HG03064 (cell line): ENCODE measurements around the gene MACF1.

Source experiments
- ATAC-seq: cut with Tn5 transposase; IDR thresholded peaks from one replicate; pipeline ENCODE4 v1.9.1; 2021; ENCODE audit warnings: low read depth; ENCODE audit not compliant: unreplicated experiment

MACF1 gene

DNA sequence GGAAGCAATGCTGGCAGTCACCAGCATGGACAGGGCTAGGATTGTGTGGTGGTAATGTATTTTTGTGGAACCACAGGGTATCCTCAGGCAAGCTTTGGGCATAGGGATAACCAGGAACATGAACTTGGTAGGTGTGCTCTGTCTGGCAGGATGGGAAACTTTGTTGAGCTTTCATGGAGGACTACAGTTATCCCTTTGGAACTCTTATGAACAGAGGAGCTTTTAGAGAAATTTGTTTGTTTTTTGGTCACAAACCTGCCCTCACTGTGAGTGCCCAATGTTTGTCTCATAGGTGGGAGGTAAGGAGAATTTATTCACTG lies 54.4 kb downstream of the MACF1 start:
- no peak for ATAC-seq

DNA sequence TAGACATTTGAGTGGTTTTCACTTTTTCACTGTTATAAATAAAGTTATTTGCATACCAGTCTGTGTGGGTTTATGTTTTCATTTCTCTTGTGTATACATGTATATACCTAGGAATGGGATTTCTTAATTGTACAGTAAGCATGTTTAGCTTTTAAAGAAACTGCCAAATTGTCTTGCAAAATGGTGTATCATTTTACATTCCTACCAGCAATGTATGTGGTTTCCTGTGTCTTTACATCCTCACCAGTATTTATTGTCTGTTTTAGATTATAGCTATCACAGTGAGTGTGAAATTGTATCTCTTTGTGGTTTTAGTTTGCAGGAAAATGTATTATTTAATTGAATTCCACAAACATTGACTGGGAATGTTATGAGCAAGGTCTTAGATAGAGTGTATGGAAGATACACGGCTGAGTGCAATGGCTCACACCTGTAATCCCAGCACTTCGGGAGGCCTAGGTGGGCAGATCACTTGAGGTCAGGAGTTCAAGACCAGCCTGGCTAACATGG lies 57.3 kb downstream of the MACF1 start:
- no peak for ATAC-seq

DNA sequence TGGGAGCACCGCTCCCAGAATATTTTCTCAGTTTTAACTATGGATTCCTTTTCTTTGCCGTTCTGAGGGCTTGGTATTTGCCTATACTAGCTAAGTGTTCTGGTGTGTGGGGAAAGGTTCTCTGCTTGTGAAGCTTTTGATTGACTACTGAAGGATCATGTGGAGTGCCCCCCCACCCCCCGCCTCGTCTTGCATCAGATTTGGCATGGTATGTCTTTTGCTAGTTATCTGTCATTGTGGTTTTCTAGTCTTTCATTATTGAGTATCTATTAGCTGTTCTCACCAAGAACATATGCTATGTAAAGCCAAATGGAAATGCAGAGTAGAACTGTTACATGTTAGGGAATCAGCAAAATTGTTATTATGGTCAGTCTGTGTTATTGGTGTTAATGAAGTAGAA lies 58.3 kb downstream of the MACF1 start:
- ATAC-seq: no peak

DNA sequence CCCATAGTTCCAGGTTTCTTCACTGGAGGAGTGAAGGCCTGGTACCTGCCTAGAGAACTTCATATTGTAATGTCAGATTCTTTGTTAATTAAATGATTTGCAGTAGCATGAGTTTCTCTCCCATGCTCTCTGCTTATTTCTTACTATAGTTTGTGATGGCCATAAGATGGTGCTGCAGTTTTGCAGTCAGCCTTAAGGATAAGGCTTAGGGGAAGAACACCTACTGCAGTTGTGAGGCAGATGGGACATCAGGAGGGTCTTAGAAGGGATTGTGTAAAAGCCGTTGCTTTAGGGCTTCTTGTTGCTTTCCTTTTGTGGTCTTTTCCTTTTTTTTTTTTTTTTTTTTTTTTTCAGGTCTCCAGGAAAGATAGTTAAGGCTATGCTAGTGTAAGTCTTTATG lies 61.8 kb downstream of the MACF1 start:
- no peak for ATAC-seq

DNA sequence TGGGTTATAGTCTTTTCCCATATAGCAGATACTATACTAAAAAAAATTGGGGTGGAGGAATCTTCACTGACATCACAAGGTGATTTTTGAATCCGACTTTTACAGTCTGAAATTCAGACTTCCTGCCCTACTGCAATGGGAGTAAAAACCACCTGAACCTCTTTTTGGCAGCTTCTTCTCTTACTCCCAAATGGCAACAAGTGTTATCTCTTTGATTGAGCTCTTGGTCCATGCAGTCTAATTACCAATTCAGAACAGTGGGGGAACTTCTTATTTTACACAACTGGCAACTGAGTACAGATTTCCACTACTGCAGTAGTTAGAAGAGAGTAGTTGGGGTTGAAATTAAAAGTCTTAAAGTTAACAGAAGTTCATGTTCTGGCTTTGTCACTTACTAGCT lies 62.3 kb downstream of the MACF1 start:
- no peak for ATAC-seq

DNA sequence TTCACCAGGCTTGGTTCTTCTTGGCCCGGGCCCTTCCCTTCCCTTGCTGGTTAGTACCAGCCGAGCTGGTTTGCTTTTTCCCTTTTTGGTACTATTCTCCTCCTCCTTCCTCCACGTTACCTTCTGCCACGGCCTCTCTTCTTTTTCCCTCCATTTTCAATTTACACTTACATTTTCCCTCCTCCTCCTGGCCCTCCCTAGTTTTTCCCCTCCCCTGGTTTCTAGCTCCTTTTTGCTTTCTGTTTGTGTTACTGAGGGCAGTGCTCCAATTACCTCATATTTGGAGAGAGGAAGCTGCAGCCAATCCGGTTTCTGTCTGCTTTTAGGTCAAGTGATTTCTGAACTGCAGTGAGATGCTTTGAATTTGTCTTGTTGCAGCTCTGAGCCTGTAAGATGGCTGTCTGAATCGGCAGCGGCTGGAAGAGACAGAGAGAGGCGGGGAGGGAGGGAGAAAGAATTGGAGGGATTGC lies 63.7 kb downstream of the MACF1 start:
- no peak for ATAC-seq

DNA sequence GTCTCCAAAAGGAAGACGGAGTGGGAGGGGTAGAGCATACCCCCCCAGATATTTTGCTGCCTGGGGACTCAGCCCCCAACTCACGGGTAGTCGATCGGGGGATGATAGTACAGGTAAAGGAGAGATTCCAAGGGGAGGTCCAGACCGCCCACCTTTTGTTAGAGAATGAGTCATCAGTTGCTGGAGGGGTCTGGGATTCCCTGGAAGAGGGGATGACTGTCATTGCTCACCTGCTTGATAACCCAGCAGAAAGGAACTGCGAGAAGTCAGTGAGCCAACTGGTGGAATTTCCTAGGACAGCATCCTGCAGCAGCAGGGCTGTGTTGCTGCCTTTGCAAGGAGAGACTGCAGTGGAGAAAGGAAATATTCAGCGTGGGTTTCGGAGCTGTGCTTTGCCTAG lies 64.4 kb downstream of the MACF1 start:
- ATAC-seq: no peak

DNA sequence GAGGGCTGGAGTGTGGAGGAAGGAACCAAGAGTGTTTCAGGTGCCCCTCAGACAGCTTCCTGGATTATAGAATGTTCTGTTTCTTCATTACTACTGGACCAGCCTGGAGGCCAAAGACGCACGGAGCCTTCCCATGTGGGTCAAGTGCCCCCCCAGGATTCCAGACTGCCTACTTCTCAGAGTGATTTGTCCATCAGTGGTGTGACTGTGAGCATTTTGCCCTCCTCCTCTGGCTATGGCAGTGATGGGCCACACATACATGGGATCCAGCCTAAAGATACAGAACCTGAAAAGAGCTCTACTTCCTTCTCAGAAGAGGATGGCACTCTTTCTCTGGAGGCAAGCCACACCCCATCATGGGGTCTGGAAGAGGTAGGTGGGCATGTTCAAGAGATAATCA lies 64.9 kb downstream of the MACF1 start:
- ATAC-seq: peak; percentile 8

DNA sequence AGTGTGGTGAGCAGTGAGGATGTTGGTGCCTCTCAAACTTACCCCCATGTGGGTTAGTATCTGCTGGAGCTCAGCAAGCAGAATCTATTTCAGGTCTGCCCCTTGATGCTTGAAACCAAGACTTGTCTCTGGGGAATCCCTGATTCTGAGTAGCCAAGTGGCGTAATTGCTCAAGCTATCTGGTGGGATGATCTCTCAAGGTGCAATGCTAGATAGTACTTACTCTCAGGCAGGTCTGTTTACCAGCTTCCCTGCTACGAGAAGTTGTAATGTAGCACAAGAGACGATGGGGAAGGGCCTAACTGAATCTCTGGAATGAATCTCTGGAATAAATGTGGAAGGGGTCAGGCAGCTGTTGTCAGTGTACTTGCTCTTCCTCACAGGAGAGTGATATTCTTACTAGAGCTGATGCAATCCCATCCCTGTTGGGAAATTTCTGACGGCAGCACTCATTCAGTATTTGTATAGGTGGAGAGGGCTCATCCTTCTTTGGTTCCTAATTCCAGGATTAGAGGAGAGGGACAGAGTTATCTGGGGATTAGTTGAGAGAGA lies 65.4 kb downstream of the MACF1 start:
- peak; percentile 63 for ATAC-seq

DNA sequence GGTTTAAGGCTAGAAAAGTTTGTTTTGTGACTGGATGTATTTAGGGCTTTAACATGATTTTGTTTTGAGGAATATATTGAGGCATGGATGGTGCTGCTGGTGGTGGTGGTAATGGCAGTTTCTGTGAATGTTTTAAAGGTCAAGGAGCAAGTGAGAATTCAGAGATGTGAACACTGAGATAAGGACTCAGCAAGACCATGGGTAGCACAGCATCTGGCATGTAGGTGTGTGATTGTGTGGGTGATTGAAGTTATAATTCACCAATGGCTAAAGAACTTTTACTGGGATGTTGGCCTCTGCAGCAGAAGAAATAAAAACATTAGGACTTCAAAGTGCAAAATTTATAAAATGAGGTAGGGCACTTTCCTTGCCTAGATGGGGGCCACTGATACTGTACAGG lies 65.9 kb downstream of the MACF1 start:
- no peak for ATAC-seq

DNA sequence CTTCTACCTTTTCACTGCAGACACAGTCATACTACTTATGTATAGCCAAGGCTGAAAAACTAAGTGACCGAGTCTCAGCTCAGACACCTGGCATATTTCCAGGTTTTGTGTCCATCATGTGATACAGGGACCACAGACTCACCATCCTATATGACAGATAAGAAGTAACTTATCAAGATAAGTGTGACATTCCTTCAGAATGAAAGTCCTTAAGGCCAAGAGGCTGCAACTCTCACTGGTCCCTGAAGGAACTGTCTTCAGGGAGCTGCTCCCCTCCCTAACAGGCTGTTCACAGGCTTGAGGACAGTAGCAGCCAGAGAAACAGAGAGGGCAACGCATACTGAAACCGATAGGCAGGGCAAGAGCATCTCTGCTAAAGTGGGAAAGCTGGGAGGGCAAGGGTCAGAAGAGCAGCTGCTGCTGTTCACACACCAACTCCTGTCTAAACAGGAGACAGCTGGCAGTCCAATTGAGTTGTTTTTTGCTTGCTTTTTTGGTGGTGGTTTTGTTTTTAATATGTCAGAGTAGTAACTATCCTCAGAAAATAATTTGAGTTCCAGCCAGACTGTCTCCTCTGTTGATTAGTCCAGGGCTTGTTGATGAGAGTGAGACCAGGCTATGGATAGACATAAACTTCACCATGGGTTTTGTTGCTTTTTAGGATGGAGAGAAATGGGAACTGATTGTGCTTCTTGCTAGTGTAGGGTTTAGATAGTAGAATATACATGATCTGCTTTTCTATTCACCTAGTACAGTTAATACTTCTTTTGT lies 67.7 kb downstream of the MACF1 start:
- peak; percentile 55 for ATAC-seq

DNA sequence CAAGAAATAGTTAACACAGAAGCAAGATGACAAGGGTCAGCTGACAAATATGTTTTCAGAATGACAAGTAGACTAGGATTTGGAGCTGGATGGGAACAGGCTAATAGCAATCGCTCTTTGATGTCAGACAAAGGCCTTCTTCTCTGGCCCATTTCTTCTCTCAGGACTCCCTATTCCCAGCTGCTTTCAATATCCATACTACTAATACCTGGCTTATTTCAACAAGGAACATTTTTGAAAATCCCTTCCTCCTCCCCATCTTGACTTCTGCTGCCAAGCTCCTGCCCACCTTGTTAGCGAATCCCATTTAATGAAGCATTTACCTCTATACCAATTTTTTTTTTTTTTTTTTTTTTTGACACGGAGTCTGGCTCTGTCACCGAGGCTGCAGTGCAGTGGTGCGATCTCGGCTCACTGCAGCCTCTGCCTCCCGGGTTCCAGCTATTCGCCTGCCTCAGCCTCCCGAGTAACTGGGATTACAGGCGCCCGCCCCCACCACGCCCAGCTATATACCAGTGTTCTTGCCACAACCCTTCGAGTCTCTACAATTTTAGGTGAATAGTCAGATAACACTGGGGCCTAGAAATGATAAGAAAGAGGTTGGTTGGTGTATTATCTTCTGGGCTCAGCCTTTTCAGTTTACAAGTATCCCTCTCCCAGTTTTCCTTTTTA lies 68.4 kb downstream of the MACF1 start:
- ATAC-seq: no peak

DNA sequence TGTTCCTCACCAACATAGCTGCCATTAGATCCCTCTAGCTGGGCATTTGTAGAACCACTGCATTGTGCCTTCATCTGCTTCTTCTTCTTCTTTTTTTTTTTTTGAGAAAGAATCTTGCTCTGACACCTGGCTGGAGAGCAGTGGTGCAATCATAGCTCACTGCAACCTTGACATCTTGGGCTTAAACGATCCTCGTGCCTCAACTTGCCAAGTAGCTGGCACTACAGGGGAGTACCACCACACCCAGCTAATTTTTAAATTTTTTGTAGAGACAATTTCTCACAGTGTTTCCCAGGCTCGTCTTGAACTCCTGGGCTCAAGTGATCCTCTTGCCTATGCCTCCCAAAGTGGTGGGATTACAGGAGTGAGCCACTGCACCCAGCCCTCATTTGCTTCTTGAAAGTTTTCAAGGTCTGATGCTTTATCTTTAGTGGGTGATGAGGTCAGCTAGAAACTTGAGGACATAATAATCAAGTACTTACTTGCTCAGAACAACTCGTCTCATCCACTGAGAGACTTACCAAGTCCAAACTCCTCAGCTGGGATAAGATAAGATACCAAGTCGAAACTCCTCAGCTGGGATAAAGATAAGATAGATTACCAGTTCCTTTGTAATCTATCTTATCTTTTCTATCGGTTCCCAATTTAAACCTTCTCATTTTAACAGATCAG lies 71.5 kb downstream of the MACF1 start:
- no peak for ATAC-seq

DNA sequence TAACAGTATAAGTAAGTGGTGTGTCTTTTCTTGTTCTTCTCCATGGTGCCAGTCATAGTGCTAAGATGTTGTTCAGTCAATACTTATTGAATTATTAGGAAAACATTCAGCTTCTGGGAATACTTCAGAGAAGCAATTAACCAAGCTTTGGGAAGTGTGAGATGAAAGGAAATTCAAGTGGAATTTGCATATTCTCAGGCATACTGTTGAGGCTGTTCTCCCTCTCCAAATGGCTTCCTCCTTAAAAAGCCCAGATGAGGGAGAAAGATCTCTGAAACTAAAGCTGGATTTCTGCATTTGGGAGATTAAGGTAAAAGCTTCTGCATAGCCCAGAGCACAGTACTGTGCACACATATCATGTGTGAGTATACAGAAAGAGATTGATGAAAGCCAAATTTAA lies 73.4 kb downstream of the MACF1 start:
- no peak for ATAC-seq

DNA sequence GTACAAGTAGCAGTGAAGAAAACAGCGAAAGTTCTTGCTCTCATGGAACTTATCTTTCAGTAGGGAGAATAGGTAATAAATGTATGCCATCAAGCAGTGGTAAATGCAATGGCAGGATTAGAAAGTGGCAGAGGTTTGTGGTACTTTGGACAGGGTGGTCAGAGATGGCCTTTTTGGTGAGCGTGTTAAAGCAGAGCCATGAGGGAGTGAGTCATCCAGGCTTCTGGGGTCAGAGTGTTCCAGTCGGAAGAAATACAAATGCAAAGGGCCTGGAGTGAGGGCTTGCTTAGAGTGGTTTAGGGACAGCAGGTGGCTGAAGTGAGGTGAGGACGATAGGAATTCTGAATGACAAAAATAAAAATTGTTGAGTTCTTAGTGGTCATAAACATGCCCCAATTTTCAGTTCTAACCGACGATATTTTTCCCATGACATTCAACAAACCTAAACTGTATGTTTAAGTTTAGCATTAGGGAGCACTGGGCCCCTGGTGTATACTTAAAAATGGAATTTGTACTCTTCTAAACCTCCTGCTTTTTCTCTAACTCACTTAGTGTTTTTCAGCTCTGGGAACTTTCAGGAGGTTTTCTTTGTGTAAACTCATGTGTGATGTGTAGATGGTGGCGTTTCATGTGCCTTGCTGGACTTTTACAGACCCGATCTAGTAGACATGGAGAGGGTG lies 78.2 kb downstream of the MACF1 start:
- ATAC-seq: no peak

DNA sequence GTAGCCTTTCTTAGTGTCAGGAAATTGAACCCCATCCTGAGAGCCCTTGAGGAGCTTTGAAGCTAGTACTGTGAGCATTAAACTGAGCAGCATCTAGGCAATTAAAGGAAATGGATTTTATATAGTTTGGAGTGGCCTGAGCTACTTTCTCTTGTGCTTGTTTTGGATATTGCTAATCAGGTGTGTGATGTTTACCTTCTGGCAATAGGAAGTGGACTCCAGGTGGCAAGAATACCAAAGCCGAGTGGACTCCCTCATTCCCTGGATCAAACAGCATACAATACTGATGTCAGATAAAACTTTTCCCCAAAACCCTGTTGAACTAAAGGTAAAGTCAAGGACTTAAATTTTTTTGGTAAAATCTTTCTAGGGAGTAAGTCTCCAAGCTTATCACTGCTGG lies 79.4 kb downstream of the MACF1 start:
- no peak for ATAC-seq

DNA sequence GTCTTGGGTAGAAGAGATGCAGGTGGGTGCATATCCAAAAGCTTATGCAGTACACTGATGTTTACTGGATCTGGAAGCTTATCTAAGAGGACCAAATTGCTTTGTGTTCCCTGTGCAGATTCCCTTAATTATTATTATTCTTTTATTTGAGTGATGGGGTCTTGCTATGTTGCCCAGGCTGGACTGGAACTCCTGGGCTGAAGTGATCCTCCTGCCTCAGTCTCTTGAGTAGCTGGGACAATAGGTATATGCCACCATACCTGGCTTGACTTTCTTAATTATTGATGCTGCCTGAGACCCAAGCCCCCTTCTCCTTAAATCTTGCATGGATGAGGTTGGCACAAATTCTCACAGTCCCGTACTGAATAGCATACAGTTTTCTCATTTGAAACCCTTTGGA lies 83.0 kb downstream of the MACF1 start:
- ATAC-seq: no peak

DNA sequence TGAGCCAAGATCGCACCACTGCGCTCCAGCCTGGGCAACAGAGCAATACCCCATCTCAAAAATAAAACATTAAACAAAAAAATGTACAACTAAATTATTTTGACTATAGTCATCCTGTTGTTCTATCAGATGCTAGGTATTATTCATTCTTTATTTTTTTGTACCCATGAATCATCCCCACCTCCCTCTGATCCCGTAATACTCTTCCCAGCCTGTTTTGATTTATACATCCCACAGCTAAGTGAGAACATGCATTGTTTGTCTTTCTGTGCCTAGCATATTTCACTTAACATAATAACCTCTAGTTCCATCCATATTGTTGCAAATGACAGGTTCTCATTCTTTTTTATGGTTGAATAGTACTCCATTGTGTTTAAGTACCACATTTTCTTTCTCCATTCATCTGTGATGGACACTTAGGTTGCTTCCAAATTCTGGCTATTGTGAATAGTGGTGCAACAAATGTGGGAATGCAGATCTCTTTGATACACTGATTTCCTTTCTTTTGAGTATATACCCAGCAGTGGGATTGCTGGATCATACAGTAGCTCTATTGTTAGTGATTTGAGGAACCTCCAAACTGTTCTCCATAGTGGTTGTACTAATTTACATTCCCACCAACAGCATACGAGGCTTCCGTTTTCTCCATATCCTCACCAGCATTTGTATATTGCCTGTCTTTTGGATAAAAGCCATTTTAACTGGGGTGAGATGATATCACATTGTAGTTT lies 84.4 kb downstream of the MACF1 start:
- ATAC-seq: no peak

DNA sequence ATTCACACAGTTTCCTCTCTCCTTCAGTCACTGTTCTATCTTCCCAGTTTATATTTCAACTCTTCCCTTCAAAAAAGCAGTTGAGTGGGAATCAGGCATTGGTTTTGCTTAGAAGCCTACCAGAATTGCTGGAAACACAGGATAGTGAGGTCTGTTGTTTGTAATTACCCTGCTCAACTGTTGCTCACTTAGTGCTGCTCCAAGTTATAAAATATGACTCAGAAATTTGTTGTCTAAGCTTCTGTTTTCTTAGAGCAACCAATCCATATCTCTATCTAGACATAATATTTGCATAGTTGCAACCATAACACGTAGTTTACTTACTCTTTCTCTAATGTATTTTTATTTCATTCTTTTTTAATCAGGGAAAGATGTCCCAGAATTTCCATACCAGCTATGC lies 87.9 kb downstream of the MACF1 start:
- no peak for ATAC-seq

DNA sequence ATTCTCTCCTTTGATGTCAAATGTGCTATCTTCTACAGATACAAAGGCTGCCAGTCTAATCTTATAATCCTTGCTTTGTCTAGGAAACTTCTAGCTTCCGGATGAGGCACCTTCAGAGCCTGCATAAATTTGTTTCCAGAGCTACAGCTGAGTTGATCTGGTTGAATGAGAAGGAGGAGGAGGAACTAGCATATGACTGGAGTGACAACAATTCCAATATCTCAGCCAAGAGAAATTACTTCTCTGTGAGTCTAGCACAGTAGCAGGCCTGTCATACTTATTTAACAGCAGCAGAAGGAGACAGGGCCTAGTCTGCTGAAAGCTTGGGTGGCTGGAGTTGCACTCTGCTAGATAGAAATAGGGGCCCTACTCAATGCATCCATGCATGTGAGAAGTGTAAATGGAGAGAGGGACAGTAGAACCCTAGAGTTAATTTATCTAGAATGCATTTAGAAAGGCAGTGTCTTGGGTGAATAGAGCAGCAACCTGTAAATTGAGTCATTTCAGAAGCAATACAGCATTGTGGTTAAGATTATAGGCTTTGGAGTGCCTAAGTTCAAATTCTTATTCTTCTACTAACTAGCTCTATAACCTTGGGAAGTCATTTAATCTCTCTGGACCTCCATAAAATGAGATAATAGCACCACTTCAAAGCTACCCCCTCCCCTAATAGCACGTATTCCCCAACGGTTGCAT lies 89.0 kb downstream of the MACF1 start:
- ATAC-seq: no peak
